ENCODE results near the gene XPC. TPM values are rescaled to one million over a fixed set of nuclear protein-coding genes. Genes with fewer than 3 reads are reported as not detected.

Gene XPC
- total and polyA plus RNA-seq, 4 experiments from 2014 or later = 32.9 to 108 (median 81.0) TPM

- no peaks in the 10 kb centered on the region for H3K36me3 ChIP-seq (ENCODE audit: insufficient read depth, low read length)
- no peak overlapping the region for H3K4me3 ChIP-seq (ENCODE audit: low read length in 2 of 2)
- Mint-ChIP-seq H3K9me3 (peaks cover 0 to 36% (median 18%) of the 10 kb centered on the region in 8 donors), H3K36me3 (peaks cover 2 to 13% of the 10 kb centered on the region in 2 donors), H3K4me1 (peaks cover 0 to 3% (median 0%) of the 10 kb centered on the region in 4 donors), H3K4me3 (no peak overlapping the region), H3K27me3 (peaks cover 27 to 32% of the 10 kb centered on the region in 2 donors), H3K27ac (no peak overlapping the region)
- no peaks in the 10 kb centered on the region for H3K9me3 ChIP-seq (ENCODE audit: control insufficient read depth in 1 of 2, low read length in 2 of 2)
- H3K27me3 ChIP-seq (ENCODE audit: insufficient read depth, low read length) = no peaks in the 10 kb centered on the region
- H3K27ac ChIP-seq (ENCODE audit: low read depth, low read length) = no peak overlapping the region
- intact Hi-C loops (cut with micrococcal nuclease) = no loop called here
- no peaks in the 10 kb centered on the region for H3K4me1 ChIP-seq (ENCODE audit: insufficient read depth, low read length)
- CTCF ChIA-PET (ENCODE audit: partially characterized antibody) = interaction anchor here (1.1 to 2.1 kb wide), 3 partner anchors 20 to 39 kb away, joined by 3 to 10 read pairs (median 4); no protein-coding TSS in a partner anchor
- POLR2A ChIA-PET (ENCODE audit: partially characterized antibody) = no interaction called here
- no peak for DNase-seq
These were observed 44.6 kb upstream of the XPC start for GRCh38 chr3:14222900-14223594.

GRCh38 chr3:14222457-14222856, 44.1 kb upstream of the XPC start:
- no peak overlapping the region for H3K4me3 ChIP-seq (ENCODE audit: low read length in 2 of 2)
- ChIA-PET CTCF (ENCODE audit: partially characterized antibody) (interaction anchor here (1.1 to 2.1 kb wide), 3 partner anchors 19 to 39 kb away, joined by 3 to 10 read pairs (median 4); no protein-coding TSS in a partner anchor), POLR2A (ENCODE audit: partially characterized antibody) (no interaction called here)
- no peaks in the 10 kb centered on the region for H3K9me3 ChIP-seq (ENCODE audit: control insufficient read depth in 1 of 2, low read length in 2 of 2)
- Mint-ChIP-seq H3K4me3 (no peak overlapping the region), H3K36me3 (peaks cover 2 to 13% of the 10 kb centered on the region in 2 donors), H3K27me3 (peaks cover 27 to 32% of the 10 kb centered on the region in 2 donors), H3K27ac (no peak overlapping the region), H3K4me1 (peaks cover 0 to 7% (median 0%) of the 10 kb centered on the region in 4 donors), H3K9me3 (peaks cover 0 to 36% (median 18%) of the 10 kb centered on the region in 8 donors)
- intact Hi-C loops (cut with micrococcal nuclease) = no loop called here
- no peak overlapping the region for H3K27ac ChIP-seq (ENCODE audit: low read depth, low read length)
- H3K36me3 ChIP-seq (ENCODE audit: insufficient read depth, low read length) = no peaks in the 10 kb centered on the region
- H3K27me3 ChIP-seq (ENCODE audit: insufficient read depth, low read length) = no peaks in the 10 kb centered on the region
- H3K4me1 ChIP-seq (ENCODE audit: insufficient read depth, low read length) = no peaks in the 10 kb centered on the region
- no peak for DNase-seq

GRCh38 chr3:14221902-14222301, 43.5 kb upstream of the XPC start:
- Mint-ChIP-seq H3K9me3 (peaks cover 0 to 36% (median 18%) of the 10 kb centered on the region in 8 donors), H3K36me3 (peaks cover 2 to 13% of the 10 kb centered on the region in 2 donors), H3K27ac (peak overlapping the region in 1 of 7 donors; percentile 49), H3K27me3 (peaks cover 26 to 29% of the 10 kb centered on the region in 2 donors), H3K4me3 (no peak overlapping the region), H3K4me1 (peaks cover 0 to 9% (median 0%) of the 10 kb centered on the region in 4 donors)
- Histone ChIP-seq H3K27me3 (ENCODE audit: insufficient read depth, low read length) (no peaks in the 10 kb centered on the region), H3K4me3 (ENCODE audit: low read length in 2 of 2) (no peak overlapping the region), H3K36me3 (ENCODE audit: insufficient read depth, low read length) (no peaks in the 10 kb centered on the region), H3K4me1 (ENCODE audit: insufficient read depth, low read length) (no peaks in the 10 kb centered on the region), H3K9me3 (ENCODE audit: control insufficient read depth in 1 of 2, low read length in 2 of 2) (no peaks in the 10 kb centered on the region), H3K27ac (ENCODE audit: low read depth, low read length) (no peak overlapping the region)
- intact Hi-C loops (cut with micrococcal nuclease) = no loop called here
- no peak for DNase-seq
- ChIA-PET CTCF (ENCODE audit: partially characterized antibody) (interaction anchor here (1.1 to 2.1 kb wide), 2 partner anchors 19 to 40 kb away, joined by 3 to 10 read pairs; no protein-coding TSS in a partner anchor), POLR2A (ENCODE audit: partially characterized antibody) (no interaction called here)

GRCh38 chr3:14220933-14221332, 42.5 kb upstream of the XPC start:
- Histone ChIP-seq H3K4me3 (ENCODE audit: low read length in 2 of 2) (no peak overlapping the region), H3K36me3 (ENCODE audit: insufficient read depth, low read length) (no peaks in the 10 kb centered on the region), H3K27me3 (ENCODE audit: insufficient read depth, low read length) (no peaks in the 10 kb centered on the region), H3K27ac (ENCODE audit: low read depth, low read length) (no peak overlapping the region), H3K9me3 (ENCODE audit: control insufficient read depth in 1 of 2, low read length in 2 of 2) (no peaks in the 10 kb centered on the region), H3K4me1 (ENCODE audit: insufficient read depth, low read length) (no peaks in the 10 kb centered on the region)
- POLR2A ChIA-PET (ENCODE audit: partially characterized antibody) = interaction anchor here (1.1 kb wide), 1 partner anchor 41 kb away, joined by 3 read pairs; no protein-coding TSS in a partner anchor
- intact Hi-C loops (cut with micrococcal nuclease) = no loop called here
- peaks cover 0 to 36% (median 18%) of the 10 kb centered on the region in 8 donors for H3K9me3 Mint-ChIP-seq
- H3K4me3 Mint-ChIP-seq = no peak overlapping the region
- H3K27me3 Mint-ChIP-seq = peaks cover 21 to 23% of the 10 kb centered on the region in 2 donors
- DNase-seq = no peak
- no peak overlapping the region for H3K27ac Mint-ChIP-seq
- CTCF ChIA-PET (ENCODE audit: partially characterized antibody) = no interaction called here
- H3K4me1 Mint-ChIP-seq = peaks cover 0 to 18% (median 0%) of the 10 kb centered on the region in 4 donors
- peaks cover 2 to 13% of the 10 kb centered on the region in 2 donors for H3K36me3 Mint-ChIP-seq

GRCh38 chr3:14218355-14218754, 40.0 kb upstream of the XPC start:
- no peak overlapping the region for H3K4me3 ChIP-seq (ENCODE audit: low read length in 2 of 2)
- H3K9me3 ChIP-seq (ENCODE audit: control insufficient read depth in 1 of 2, low read length in 2 of 2) = no peaks in the 10 kb centered on the region
- H3K4me3 Mint-ChIP-seq = peak overlapping the region in 1 of 8 donors; percentile 42
- intact Hi-C loops (cut with micrococcal nuclease) = no loop called here
- no peaks in the 10 kb centered on the region for H3K4me1 ChIP-seq (ENCODE audit: insufficient read depth, low read length)
- H3K27me3 Mint-ChIP-seq = peaks cover 7 to 8% of the 10 kb centered on the region in 2 donors
- POLR2A ChIA-PET (ENCODE audit: partially characterized antibody) = no interaction called here
- no peak for DNase-seq
- H3K36me3 ChIP-seq (ENCODE audit: insufficient read depth, low read length) = no peaks in the 10 kb centered on the region
- H3K4me1 Mint-ChIP-seq = peaks cover 0 to 18% (median 0%) of the 10 kb centered on the region in 4 donors
- no peak overlapping the region for H3K27ac ChIP-seq (ENCODE audit: low read depth, low read length)
- CTCF ChIA-PET (ENCODE audit: partially characterized antibody) = interaction anchor here (9.2 kb wide), 1 partner anchor 15 kb away, joined by 75 read pairs; no protein-coding TSS in a partner anchor
- peaks cover 2 to 13% of the 10 kb centered on the region in 2 donors for H3K36me3 Mint-ChIP-seq
- peaks cover 0 to 34% (median 18%) of the 10 kb centered on the region in 8 donors for H3K9me3 Mint-ChIP-seq
- peak overlapping the region in 1 of 7 donors; percentile 23 for H3K27ac Mint-ChIP-seq
- H3K27me3 ChIP-seq (ENCODE audit: insufficient read depth, low read length) = no peaks in the 10 kb centered on the region

GRCh38 chr3:14216257-14217048, 38.1 kb upstream of the XPC start:
- H3K36me3 Mint-ChIP-seq = peaks cover 0 to 8% of the 10 kb centered on the region in 2 donors
- Histone ChIP-seq H3K36me3 (ENCODE audit: insufficient read depth, low read length) (no peaks in the 10 kb centered on the region), H3K9me3 (ENCODE audit: control insufficient read depth in 1 of 2, low read length in 2 of 2) (no peaks in the 10 kb centered on the region), H3K27me3 (ENCODE audit: insufficient read depth, low read length) (no peaks in the 10 kb centered on the region), H3K4me3 (ENCODE audit: low read length in 2 of 2) (peak overlapping the region; percentile 15 to 62), H3K27ac (ENCODE audit: low read depth, low read length) (peak overlapping the region; percentile 6), H3K4me1 (ENCODE audit: insufficient read depth, low read length) (no peaks in the 10 kb centered on the region)
- peaks cover 0 to 19% (median 8%) of the 10 kb centered on the region in 8 donors for H3K9me3 Mint-ChIP-seq
- CTCF ChIA-PET (ENCODE audit: partially characterized antibody) = interaction anchor here (0.6 to 9.2 kb wide), 4 partner anchors 13 to 1085 kb away, joined by 3 to 75 read pairs (median 3); no protein-coding TSS in a partner anchor
- H3K4me3 Mint-ChIP-seq = peak overlapping the region in 6 of 8 donors; percentile 59 to 98 (median 76)
- peak in 2 of 5 donors; percentile 17 to 73 for DNase-seq
- peaks cover 3% of the 10 kb centered on the region in 2 donors for H3K27me3 Mint-ChIP-seq
- H3K4me1 Mint-ChIP-seq = peaks cover 0 to 18% (median 0%) of the 10 kb centered on the region in 4 donors
- POLR2A ChIA-PET (ENCODE audit: partially characterized antibody) = no interaction called here
- H3K27ac Mint-ChIP-seq = peak overlapping the region in 3 of 7 donors; percentile 23 to 96 (median 57)
- intact Hi-C loops (cut with micrococcal nuclease) = no loop called here

- peaks cover 0 to 18% (median 0%) of the 10 kb centered on the region in 4 donors for H3K4me1 Mint-ChIP-seq
- intact Hi-C loops (cut with micrococcal nuclease) = no loop called here
- H3K27me3 Mint-ChIP-seq = no peaks in the 10 kb centered on the region
- H3K4me3 Mint-ChIP-seq = no peak overlapping the region
- H3K4me1 ChIP-seq (ENCODE audit: insufficient read depth, low read length) = no peaks in the 10 kb centered on the region
- CTCF ChIA-PET (ENCODE audit: partially characterized antibody) = interaction anchor here (9.2 kb wide), 1 partner anchor 11 kb away, joined by 75 read pairs; no protein-coding TSS in a partner anchor
- H3K9me3 ChIP-seq (ENCODE audit: control insufficient read depth in 1 of 2, low read length in 2 of 2) = no peaks in the 10 kb centered on the region
- no peaks in the 10 kb centered on the region for H3K36me3 Mint-ChIP-seq
- no peaks in the 10 kb centered on the region for H3K27me3 ChIP-seq (ENCODE audit: insufficient read depth, low read length)
- H3K27ac ChIP-seq (ENCODE audit: low read depth, low read length) = no peak overlapping the region
- H3K27ac Mint-ChIP-seq = no peak overlapping the region
- DNase-seq = no peak
- no peak overlapping the region for H3K4me3 ChIP-seq (ENCODE audit: low read length in 2 of 2)
- H3K9me3 Mint-ChIP-seq = peaks cover 0 to 3% (median 1%) of the 10 kb centered on the region in 8 donors
- no peaks in the 10 kb centered on the region for H3K36me3 ChIP-seq (ENCODE audit: insufficient read depth, low read length)
- POLR2A ChIA-PET (ENCODE audit: partially characterized antibody) = no interaction called here
These were observed 36.4 kb upstream of the XPC start for GRCh38 chr3:14214764-14215163.

Data from CD4-positive, alpha-beta memory T cell (primary cell).